NCI-H2227 treated with DMSO at 0.1 percent for 48 hours (cell line): ENCODE data around the gene FLT4.

Experiments used
- DNase-seq: peaks from one replicate; lab custom pipeline; 2025; lab: John Stamatoyannopoulos, UW

Gene FLT4

DNA sequence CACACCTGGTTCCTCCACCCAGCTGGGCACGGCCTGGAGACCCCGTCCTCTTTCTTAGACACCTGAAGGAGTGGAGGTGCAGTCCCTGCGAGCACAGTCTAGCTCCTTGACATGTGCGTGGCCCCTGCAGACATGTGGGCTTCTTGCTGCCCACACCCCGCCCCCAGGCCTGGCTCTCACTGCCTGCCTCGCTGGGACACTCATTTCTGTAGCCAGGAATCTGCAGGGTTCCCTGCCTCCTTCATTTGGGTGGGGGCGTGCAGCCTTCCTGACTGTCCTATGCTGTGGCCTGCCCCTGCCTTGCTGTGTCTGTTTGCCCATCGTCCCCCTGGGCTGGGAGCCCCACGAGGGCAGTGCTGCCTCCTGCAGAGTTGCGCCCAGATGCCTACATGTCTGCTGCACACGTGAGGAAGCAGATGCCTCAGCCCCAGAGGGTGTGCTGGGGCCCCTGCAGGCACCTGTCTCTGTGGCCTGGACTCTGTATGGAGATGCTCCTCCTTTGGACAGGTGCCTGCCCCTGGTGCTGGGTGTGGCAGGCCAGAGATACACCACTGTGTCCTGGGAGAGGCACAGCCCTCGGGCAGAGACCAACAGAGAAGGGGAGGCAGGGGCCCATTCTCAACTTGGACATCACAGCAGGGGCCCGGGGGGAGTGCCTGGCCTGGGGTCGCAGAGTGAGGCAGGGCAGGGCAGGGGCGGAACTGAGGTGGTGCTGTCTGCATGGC, 22.6 kb downstream of the FLT4 start:
- DNase-seq = no peak

DNA sequence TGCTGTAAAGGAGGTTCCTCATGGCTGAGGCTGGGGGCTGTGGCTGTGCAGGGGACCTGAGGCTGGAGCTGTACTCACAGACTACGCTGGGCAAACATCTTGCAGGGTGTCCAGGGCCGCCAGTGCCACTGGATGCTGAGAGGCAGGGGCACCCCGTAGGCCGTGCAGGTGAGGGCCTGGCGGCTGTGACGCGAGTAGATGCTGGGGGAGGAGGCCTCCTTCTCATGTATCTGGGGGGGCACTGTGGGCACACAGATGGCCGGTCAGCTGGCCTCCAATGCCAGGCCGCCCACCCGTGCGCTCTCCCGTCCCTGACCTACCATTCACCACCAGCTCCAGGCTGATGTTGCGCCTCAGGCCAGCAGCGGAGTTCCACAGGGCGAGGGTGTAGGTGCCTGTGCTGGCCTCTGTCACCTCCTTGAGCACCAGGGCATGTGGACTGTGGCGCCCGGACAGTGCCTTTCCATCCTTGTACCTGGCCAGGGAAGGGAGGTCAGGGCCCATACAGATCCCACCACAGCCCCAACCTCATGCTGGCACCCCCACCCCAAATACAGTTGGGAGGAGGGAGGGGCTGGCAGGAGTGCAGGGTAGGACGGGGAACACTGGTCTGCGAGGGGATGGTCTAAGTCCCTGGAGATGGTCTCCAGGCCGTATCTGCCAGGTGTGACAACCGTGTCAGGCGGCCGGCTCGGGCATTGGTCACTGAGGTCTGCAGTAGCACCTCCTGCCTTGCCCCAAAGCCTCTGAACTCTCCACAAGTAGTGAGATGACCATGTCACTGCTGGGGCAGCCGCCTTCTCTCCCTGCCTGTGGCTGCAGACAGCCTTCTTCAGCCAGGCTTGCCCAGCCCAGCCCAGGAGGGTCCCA, 23.4 kb downstream of the FLT4 start:
- no peak for DNase-seq

DNA sequence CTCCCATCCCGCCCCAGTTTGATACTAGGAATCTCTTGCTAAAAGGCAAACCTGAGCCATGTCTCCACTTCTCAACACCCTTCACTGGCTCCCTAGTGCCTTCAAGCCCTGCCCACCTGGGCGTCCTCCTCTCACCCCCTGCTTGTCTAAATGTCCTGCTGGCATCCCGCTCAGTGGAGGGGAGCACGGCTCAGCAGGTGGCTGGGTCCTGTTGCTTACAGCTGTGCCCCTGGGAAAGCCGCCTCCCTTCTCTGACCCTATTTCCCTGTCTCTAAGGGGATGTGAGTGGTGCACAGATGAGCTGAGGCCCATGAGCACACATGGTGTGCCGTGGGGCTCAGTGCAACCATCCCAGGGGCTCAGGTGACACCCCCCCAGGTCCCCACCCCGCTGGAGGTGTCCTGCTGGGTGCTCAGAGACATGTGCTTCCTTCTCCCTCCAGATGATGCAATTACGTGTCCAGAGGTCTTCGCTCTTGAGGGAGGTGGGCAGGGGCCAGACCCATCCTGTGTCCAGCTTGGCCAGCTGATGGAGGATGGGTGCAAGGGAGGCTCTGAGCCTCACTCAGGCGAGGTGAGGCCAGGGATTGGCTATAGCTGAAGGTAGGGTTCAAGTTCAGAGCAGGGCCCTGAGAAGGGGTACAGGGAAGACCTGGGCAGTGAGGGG, 24.1 kb downstream of the FLT4 start:
- DNase-seq = no peak

DNA sequence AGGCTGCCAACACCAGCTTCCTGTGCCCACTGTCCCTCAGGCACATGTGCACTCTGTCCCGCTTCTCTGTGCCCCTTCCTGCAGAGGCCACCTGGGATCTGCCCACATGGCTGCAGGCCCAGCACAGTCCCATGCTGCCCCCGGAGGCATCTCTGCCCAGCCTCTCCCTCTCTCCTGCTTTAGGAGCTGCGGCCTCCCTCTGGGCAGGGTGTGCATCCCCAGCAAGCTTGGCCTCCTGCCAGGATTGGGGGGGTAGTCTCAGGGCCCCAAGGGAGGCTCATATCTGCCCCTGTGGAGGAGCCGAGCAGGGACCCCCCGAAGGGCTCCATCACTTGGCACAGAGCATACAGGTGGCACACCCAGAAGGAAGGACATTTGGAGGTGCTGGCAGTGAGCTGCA, 24.8 kb downstream of the FLT4 start:
- no peak for DNase-seq

DNA sequence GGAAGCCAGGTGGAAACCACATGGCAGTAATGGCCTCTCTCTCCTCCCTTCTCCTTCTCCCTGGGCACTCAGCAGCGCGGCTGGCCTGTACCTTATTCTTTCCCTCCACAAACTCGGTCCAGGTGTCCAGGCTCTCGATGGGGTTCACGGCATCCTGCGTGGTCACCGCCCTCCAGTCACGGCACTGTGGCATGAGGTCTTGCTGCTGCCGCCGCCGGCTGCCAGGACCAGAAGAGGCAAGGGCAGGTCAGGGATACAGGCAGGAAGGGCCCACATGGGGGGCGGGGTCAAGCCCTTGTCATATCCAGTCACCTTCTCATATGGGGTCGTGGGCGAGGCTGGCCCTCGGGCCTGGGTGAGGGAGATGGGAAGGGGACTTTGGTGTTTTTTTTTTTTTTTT, 25.6 kb downstream of the FLT4 start:
- DNase-seq = no peak

DNA sequence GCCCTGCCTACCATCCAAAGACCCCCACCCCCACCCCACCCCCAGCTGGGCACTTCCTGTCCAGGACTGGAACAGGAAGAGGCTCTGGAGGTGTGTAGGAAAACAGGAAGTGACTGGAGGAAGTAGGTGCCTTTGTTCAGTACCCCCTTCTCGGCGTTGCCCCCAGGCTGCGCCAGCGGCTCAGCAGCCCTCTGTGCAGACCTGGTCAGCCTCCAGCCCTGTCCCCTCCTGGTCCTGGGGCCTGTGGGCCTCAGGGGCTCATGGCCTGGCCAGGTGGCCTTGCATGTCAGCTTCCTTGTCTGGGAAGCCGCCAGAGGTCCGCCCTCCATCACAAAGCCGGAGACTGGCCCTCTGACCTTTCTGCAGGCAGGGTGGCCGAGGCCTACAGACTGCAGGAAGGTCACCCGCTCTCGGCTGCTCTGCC, 26.0 kb downstream of the FLT4 start:
- no peak for DNase-seq

DNA sequence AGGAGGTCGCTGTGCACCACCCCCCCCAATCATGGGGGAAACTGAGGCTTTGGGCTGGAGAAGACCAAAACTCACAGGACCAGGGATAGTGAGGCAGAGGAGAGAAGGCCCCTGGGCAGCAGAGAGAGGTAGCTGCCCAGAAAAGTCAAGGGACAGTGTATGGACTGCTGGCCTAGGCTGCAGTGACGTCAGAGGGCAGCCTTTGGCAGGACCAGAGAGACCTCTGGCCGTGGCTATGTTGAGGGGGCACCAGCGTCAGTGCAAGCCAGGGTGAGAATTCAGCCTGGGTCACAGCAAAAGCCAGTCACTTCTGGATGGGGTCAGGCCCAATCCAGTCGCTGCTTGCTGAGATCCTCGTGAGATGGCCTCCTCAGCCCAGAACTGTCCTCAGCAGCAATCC, 26.5 kb downstream of the FLT4 start:
- DNase-seq = no peak

DNA sequence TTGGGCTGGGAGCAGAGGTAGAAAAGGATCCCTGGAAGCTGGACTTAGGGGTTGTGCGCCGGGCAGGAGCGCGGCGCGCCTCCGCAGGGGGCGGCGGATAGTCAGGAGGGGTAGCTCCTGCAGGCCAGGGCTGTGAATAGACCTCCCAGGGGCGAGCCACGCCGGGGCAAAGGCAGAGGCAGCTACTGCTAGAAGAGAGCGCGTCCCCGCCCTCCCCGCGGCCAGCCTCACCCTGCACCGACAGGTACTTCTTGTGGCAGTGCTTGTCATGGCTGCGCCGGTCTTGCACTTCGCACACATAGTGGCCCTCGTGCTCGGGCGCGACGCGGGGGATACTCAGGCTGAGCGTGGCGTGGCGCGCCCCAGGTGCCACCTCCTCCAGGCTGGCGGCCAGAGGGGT, 28.1 kb downstream of the FLT4 start:
- DNase-seq = no peak

DNA sequence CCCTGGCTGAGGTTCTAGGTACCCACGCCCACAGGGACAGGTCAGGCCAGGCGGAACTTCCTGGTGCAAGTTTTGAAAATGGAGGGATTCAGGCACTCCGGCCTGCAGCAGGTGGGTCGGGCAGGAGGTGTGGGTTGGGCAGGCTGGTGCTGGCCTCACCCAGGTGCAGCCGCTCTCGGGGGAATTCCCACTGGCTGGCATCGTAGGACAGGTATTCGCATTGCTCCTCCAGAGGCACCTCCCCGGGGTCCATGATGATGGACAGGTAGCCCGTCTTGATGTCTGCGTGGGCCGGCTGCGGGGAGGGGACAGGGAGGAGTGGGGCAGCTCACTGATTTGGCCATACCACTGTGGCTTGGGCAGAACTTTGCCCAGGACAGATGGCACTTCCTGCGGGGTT, 29.4 kb downstream of the FLT4 start:
- DNase-seq = no peak

DNA sequence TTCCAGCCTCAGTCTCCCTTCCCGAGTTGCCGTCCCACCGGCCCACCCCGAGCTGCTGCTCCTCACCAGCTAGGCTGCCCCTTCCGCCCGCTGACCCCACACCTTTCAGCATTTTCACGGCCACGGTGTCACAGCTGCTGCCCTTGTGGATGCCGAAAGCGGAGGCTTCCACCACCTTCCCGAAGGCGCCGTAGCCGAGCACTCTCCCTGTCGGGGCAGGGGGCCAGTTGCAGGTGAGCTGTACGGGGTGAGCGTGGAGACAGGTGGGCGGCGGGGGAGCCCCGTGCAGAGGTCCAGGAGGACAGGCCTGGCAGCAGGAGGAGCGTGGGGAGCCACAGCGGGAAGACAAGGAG, 29.9 kb downstream of the FLT4 start:
- DNase-seq = no peak

DNA sequence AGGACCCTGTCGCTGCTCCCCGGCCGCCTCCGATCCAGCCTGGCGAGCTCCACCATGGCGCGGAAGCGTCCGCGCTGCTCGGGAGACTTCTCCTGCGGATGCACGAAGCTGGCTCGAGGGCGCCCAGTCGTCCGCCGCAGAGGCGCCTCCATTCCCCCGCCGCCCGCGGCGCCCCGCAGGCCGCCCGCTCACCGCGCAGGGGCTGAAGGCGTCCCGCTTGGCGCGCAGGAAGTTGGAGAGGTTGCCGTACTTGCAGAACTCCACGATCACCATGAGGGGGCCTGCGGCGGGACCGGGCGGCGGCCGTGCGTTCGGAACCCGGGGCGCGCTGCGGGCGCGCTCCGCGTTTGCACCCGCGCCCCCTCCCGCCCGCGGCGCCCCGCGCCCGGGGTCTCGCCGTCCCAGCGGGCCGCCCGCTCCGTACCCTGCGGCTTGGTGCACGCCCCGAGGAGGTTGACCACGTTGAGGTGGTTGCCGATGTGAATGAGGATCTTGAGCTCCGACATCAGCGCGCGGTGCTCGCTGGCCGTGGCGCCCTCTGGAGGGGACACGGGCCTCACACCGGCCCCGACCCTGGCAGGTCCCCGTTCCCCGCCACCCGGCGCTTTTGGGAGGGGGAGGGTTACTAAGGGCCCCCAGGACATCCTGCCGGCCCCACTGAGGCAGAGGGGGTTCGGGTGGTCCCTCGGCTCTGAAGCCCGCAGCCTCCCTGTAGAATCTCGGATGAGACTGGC, 30.4 kb downstream of the FLT4 start:
- DNase-seq = no peak

DNA sequence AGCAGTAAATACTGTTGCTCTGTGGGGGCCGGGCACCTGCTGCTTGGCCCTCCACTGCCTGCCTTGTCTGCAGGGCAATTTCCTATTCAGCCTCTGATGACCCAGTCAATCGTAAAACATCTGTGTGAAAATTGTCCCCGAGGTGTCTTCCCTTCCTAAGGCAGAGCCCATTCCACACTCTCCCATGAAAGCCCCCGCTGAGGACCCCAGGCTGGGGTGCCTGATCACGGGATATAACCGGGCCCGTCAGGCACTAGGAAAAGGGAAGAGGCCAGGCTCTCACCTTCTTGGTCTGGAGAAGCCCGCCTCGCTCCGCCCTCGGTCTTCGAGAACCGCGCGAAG, 30.9 kb downstream of the FLT4 start:
- no peak for DNase-seq

DNA sequence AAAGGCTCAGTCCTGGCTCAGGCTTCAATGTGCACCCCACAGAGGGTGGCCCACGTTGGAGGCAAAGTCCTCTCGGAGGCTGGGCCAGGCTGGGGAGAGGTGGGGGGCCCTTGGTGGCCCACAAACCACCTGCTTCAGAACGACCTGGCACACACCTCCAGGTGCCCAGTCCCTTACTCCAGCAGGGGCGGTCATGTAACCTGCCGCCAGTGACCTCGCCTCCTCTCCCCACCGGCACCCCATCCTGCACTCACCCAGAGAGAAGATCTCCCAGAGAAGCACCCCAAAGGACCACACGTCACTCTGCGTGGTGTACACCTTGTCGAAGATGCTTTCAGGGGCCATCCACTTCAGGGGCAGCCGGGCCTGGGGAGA, 35.6 kb downstream of the FLT4 start:
- no peak for DNase-seq

DNA sequence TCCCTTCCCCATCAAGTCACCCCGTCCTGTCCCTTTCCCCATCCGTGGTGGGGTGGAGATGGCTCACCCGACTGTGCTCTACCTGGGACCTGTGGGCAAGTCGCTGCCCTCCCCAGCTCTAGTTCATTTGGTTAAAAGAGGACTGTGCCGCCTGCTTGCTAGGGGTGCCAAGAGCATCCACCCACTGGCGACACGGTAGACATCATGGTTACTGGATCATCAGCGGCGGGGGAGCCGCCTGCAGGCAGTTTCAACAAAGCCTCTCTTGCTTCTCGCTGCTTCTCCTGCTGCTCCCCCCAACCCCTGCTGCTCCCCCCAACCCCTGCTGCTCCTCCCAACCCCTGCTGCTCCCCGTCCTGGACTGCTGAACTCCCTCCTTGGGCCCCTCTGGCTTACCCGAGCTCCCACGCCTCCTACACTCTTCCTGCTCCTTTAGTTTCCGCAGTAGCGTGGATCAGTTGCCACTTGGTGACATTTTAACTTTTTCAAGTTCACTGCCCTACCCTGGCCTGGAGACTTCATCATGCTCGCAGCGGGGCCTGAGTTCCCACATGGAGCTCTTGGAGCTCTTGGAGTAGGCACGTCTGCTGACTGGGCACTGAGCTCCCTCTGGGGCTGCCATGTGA, 36.1 kb downstream of the FLT4 start:
- no peak for DNase-seq

DNA sequence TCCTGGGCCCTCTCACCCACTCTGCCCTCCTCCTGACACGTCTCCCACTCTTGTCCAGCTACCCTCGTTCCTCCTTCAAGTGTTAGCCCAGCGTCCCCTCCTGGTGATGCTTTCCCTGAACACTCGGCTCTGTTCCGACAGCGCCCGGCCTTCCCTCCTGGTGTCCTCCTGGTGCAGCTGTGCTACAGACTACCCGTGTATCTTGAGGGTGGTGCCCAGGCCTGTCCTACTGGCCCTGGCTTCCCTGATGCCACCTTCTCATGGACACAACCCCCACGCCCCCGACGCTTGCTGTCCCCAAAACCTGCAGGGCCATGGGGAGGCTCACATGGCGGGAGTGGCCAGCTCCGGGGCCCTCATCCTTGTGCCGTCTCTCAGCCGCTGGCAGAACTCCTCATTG, 36.7 kb downstream of the FLT4 start:
- DNase-seq = no peak

DNA sequence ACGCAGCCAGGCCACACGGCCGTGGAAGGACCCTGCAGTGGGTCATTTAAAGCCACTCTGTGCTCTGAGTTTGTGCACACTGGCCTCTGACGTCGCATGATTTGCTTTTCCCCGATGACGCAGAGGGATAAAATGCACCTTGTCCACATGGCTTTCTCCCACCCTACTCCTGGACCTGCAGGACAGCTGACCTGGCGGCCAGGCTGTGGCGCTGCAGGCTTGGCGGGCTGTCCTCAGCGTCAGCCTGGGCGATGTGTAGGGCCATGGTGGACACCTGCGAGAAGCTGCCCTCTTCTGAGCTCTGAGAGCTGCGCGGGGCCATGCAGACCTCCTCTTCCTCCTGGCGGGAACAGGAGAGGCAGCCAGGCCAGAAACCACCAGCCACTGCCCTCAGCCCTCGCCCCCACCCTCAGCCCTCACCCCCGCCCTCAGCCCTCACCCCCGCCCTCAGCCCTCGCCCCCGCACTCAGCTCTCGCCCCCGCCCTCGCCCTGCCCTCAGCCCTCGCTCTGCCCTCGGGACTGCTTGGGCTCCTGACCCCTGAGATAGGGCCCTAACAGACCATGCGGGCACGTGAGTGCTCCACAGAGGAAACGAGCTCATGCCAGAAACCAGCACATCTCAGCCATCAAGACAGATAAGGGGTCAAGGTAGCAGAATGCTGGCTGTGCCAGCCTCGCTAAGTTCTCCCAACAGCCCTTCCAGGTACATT, 38.1 kb downstream of the FLT4 start:
- DNase-seq = no peak

DNA sequence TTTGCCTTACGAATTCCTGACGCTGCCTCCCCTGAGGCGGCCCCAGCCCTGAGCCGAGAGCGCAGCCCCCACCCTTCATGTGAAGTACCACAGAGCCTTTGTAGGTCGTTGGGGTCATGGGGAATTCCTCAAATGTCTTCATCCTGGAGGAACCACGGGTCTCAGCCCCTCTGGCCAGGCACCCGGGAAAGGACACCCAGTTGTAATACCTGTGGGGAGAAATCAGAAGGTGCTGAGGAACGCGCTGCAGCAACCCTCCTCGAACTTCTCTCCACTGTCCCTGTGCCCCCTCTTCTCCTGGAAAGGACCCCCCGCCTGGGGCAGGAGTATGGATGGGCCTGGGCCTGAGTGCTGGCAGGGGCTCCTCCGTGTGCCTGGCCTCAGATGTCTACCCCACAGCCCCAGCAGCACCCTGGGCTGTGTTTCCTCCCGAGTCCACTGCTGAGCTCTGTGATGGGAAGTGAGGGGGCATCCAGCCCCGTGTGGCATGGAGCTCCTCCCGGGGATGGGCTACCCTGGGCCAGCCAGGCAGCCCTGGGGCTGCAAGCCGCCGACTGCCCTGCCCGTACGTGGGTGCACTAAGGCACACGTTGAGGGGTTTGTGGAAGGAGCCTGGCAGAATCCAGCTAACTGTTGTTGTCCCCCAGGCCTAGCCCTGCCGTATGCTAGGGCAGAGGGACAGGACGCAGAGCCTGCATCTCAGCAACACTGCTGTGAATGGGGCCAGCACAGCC, 39.4 kb downstream of the FLT4 start:
- DNase-seq = no peak

DNA sequence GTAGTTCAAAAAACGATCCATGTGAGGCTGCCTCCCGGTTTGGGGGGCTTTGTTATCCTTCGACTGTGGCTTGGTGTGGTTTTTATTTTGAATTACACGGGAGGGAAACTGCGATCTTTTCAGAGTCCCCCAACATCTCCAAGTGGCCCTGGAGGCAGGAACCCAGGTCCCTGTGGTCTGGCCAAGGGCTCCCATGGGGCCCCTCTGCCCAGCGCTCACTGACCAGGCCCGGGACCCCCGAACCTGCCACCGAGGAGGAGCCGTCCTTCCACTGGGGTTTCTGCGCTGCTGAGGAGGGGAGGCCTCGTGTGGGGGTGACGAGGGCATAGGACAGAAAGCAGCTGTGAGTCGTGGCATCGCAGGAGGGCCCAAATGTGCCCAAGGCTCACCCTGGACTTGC, 40.0 kb downstream of the FLT4 start:
- no peak for DNase-seq

DNA sequence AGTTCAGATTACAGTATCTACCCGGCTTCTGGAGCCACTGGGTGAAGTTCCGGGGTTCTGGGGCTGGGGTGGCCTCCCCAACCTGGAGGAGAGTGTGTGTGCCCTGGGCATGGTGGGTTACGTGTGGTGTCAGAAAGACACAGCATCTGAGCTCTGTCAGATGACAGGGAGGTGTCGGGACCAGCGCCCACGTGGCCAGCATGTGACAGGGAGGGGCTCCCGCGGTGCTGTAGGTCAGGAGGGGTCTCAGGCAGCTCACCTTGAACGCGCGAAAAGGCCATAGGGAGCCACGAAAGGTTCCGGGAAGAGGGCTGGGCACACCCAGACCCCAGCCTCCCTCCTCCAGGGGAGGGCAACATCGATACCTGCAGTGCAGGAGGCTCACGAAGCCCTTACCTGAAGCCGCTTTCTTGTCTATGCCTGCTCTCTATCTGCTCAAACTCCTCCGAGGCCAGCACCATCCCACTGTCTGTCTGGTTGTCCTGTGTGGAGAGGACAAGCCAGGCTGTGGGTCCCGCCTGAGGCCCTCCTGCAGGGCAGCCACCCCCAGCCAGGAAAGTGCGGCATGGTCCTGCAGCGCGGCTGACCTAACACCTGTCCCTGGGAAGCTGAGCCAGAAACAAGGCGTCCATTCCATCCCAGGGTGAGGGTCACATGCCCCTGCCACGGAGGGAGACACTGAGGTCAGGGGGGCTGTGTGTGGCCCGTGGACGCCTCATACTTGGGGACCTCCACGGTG, 40.7 kb downstream of the FLT4 start:
- DNase-seq = no peak
